Prostate gland (tissue), 2 donors: ENCODE measurements around the gene CD226.

Experiments used
- CTCF ChIP-seq, 4 experiments: fragments of 200-600 bp in 2 of 4; fragments of 450-650 bp in 2 of 4; sonication (generic) in 2 of 4; IDR thresholded peaks; 1 replicate in 3 of 4; 2 replicates in 1 of 4; pipeline ENCODE4 v1.5.1; 2016 to 2019; ENCODE audit warnings: antibody characterized with exemption in 4 of 4, mild to moderate bottlenecking in 2 of 4, moderate library complexity in 2 of 4
- POLR2A ChIP-seq: fragments of 450-650 bp; IDR thresholded peaks from one replicate; pipeline ENCODE4 v1.6.1; 2016; ENCODE audit warnings: antibody characterized with exemption, mild to moderate bottlenecking
- POLR2AphosphoS5 ChIP-seq: sonication (generic); formaldehyde crosslinking; IDR thresholded peaks from one replicate; pipeline ENCODE4 v1.6.1; 2017; ENCODE audit warnings: antibody characterized with exemption

GRCh38 chr18:69880083-69880482, 67.6 kb downstream of the CD226 start:
- no peak for TF ChIP-seq POLR2AphosphoS5
- TF ChIP-seq CTCF (IDR thresholded peaks at IDR 0.05), result no peak
- no peak for TF ChIP-seq POLR2A
